K562 (cell line): ENCODE results near the gene CNNM3. TPM values are rescaled to one million over a fixed set of nuclear protein-coding genes. Genes with fewer than 3 reads are reported as not detected.

ENCODE experiments used
- ATAC-seq: fragments of 200-7000 bp; cut with Tn5 transposase; 3 replicates; pipeline ENCODE4 v1.9.1; 2020; ENCODE audit warnings: moderate library complexity
- BruUV-seq: library from RNA; stranded (reverse); fragments of 400-500 nt; replicated peaks from 2 replicates; lab custom pipeline; 2021; lab: Mats Ljungman, UMichigan
- CTCF ChIA-PET: fragments of 300-600 bp; formaldehyde crosslinking; extraction: SDS; loops from one replicate; lab custom pipeline; 2021; ENCODE audit warnings: low intra/inter-chr PET ratio; lab: Yijun Ruan, JAX
- POLR2A ChIA-PET: fragments of 300-600, 350-650 bp; sonication (Branson Sonifier 250); formaldehyde crosslinking; extraction: SDS; loops from one replicate; lab custom pipeline; 2021; ENCODE audit warnings: antibody characterized with exemption, inconsistent platforms; lab: Yijun Ruan, JAX
- DNase-seq, 4 experiments: peaks; one replicate each; pipeline versions ENCODE4 v3.0.0 to v3.0.0-alpha.2; 2011 to 2018; ENCODE audit warnings: low spot score in 3 of 4, mixed read lengths in 3 of 4; ENCODE audit errors: extremely low read depth in 1 of 4
- FAIRE-seq: peaks from 2 replicates; lab custom pipeline; 2011; peaks lifted over from hg19 to GRCh38; lab: Jason Lieb, UNC
- H2AFZ ChIP-seq: 2 replicates; pipeline ENCODE4 v1.6.0; 2011; ENCODE audit warnings: low read depth, low read length, control low read depth, inconsistent platforms
- H3K27ac ChIP-seq: fragments of 200-600 bp; 3 replicates; pipeline ENCODE4 v1.8.0; 2011; ENCODE audit warnings: low read depth, mild to moderate bottlenecking, control low read depth, inconsistent platforms, low read length, moderate library complexity, mixed read lengths; ENCODE audit errors: extremely low read depth
- H3K27me3 ChIP-seq, 2 experiments: fragments of 300-600 bp in 1 of 2; 2 replicates in 1 of 2; 3 replicates in 1 of 2; pipeline versions ENCODE4 v1.6.0 to v1.8.0; 2011; ENCODE audit warnings: inconsistent platforms in 2 of 2, low read length in 2 of 2, mild to moderate bottlenecking in 1 of 2, mixed read lengths in 1 of 2, moderate library complexity in 1 of 2; ENCODE audit not compliant: control insufficient read depth in 2 of 2, insufficient read depth in 2 of 2
- H3K36me3 ChIP-seq: fragments of 300-600 bp; 3 replicates; pipeline ENCODE4 v1.8.0; 2011; ENCODE audit warnings: mild to moderate bottlenecking, low read length, inconsistent platforms; ENCODE audit not compliant: control insufficient read depth, insufficient read depth
- H3K4me1 ChIP-seq, 2 experiments: fragments of 200-600 bp in 1 of 2; replicated peaks in 1 of 2; 2 replicates in 1 of 2; 3 replicates in 1 of 2; pipeline versions ENCODE4 v1.5.1 to v1.8.0; 2011; ENCODE audit warnings: inconsistent platforms in 2 of 2, low read length in 2 of 2, mild to moderate bottlenecking in 1 of 2, mixed read lengths in 1 of 2, moderate library complexity in 1 of 2; ENCODE audit not compliant: control insufficient read depth in 2 of 2, insufficient read depth in 2 of 2
- H3K4me2 ChIP-seq: 2 replicates; pipeline ENCODE4 v1.6.1; 2011; ENCODE audit warnings: low read length, control low read depth, inconsistent platforms, mixed read lengths; ENCODE audit not compliant: insufficient read depth
- H3K4me3 ChIP-seq: fragments of 200-600 bp; sonication (generic), shearing (Covaris generic); 2 replicates; pipeline ENCODE4 v1.5.1; 2016; ENCODE audit warnings: control low read depth, inconsistent platforms
- H3K79me2 ChIP-seq: fragments of 200-600 bp; 3 replicates; pipeline ENCODE4 v1.8.0; 2011; ENCODE audit warnings: low read length, inconsistent platforms; ENCODE audit not compliant: control insufficient read depth, insufficient read depth
- H3K9ac ChIP-seq, 2 experiments: 2 replicates each; pipeline versions ENCODE4 v1.6.0 to v1.6.1; 2011; ENCODE audit warnings: low read depth in 2 of 2, low read length in 2 of 2, control low read depth in 1 of 2, inconsistent platforms in 1 of 2, mild to moderate bottlenecking in 1 of 2, mixed read lengths in 1 of 2; ENCODE audit not compliant: insufficient read depth in 1 of 2
- H3K9me1 ChIP-seq: one replicate; pipeline ENCODE4 v1.6.0; 2011; ENCODE audit warnings: inconsistent platforms, mild to moderate bottlenecking, low read length, moderate library complexity; ENCODE audit not compliant: control insufficient read depth, insufficient read depth
- H3K9me3 ChIP-seq: replicated peaks from 2 replicates; pipeline ENCODE4 v1.5.1; 2011; ENCODE audit warnings: low read depth, low read length, inconsistent platforms; ENCODE audit not compliant: control insufficient read depth, insufficient read depth
- H4K20me1 ChIP-seq: replicated peaks from 2 replicates; pipeline ENCODE4 v1.6.1; 2011; ENCODE audit warnings: low read length, inconsistent platforms, mixed read lengths; ENCODE audit not compliant: control insufficient read depth, insufficient read depth
- ARNT ChIP-seq, 2 experiments: fragments of 450-650 bp; IDR thresholded peaks; 2 replicates each; pipeline ENCODE4 v1.6.1; 2016; ENCODE audit warnings: mild to moderate bottlenecking in 1 of 2
- EP300 ChIP-seq: IDR thresholded peaks from 2 replicates; pipeline ENCODE4 v1.6.1; 2012; ENCODE audit warnings: low read length, improper control_type of control experiment
- ETS2 ChIP-seq: IDR thresholded peaks from 2 replicates; pipeline ENCODE4 v1.6.1; 2016; ENCODE audit warnings: borderline replicate concordance, missing genetic modification characterization, mild to moderate bottlenecking, moderate library complexity, missing compliant biosample characterization; ENCODE audit not compliant: poor library complexity, severe bottlenecking
- FOXP1 ChIP-seq: sonication (generic); formaldehyde crosslinking; IDR thresholded peaks from 2 replicates; pipeline ENCODE4 v1.8.0; 2022; ENCODE audit warnings: mild to moderate bottlenecking, missing genetic modification reagents
- GABPB1 ChIP-seq: sonication (generic); formaldehyde crosslinking; IDR thresholded peaks from 2 replicates; pipeline ENCODE4 v1.8.0; 2022; ENCODE audit warnings: mild to moderate bottlenecking, missing genetic modification reagents
- HNRNPH1 ChIP-seq: fragments of 200-400 bp; formaldehyde crosslinking; optimal IDR thresholded peaks from 2 replicates; pipeline ENCODE3; 2017; ENCODE audit warnings: low read depth, mild to moderate bottlenecking, low read length, moderate library complexity
- ILF3 ChIP-seq: fragments of 450-650 bp; IDR thresholded peaks from 2 replicates; pipeline ENCODE4 v1.6.1; 2018; ENCODE audit warnings: antibody characterized with exemption, mild to moderate bottlenecking, moderate library complexity, borderline replicate concordance
- KLF16 ChIP-seq: IDR thresholded peaks from 2 replicates; pipeline ENCODE4 v1.6.1; 2016; ENCODE audit warnings: antibody characterized with exemption
- LARP7 ChIP-seq: fragments of 450-650 bp; IDR thresholded peaks from 2 replicates; pipeline ENCODE4 v1.6.1; 2016
- NFRKB ChIP-seq: fragments of 450-650 bp; IDR thresholded peaks from 2 replicates; pipeline ENCODE4 v1.6.1; 2016; ENCODE audit warnings: low read depth
- PHF21A ChIP-seq: fragments of 450-650 bp; IDR thresholded peaks from 2 replicates; pipeline ENCODE4 v1.6.1; 2017; ENCODE audit warnings: low read depth, borderline replicate concordance
- TAF1 ChIP-seq: IDR thresholded peaks from 2 replicates; pipeline ENCODE4 v1.6.1; 2011; ENCODE audit warnings: mild to moderate bottlenecking, low read length, moderate library complexity; ENCODE audit not compliant: insufficient read depth, control insufficient read depth, severe bottlenecking; ENCODE audit errors: extremely low read depth
- TRIM24 ChIP-seq, 2 experiments: fragments of 450-650 bp; IDR thresholded peaks; 2 replicates each; pipeline ENCODE4 v1.6.1; 2016
- ZNF57 ChIP-seq: fragments of 450-650 bp; formaldehyde crosslinking; IDR thresholded peaks from 2 replicates; pipeline ENCODE4 v1.4.0; 2020; ENCODE audit warnings: mild to moderate bottlenecking, moderate library complexity
- WGBS: fragments of 100-300 bp; shearing (Covaris generic); methylation state at CpG from one replicate; pipeline ENCODE4 v1.1.6; 2016; ENCODE audit warnings: low coverage, mixed read lengths; ENCODE audit not compliant: insufficient coverage; ENCODE audit errors: missing lambda C conversion rate; 5-methylcytosine and 5-hydroxymethylcytosine counted together
- in situ Hi-C: fragments of 300-500 bp; cut with MboI; formaldehyde crosslinking; loops from 4 replicates; pipeline ENCODE4 v1.15.0; 2018; ENCODE audit warnings: inconsistent platforms, mixed read lengths
- intact Hi-C: fragments of 100-400 bp; cut with micrococcal nuclease; formaldehyde crosslinking; loops from 2 replicates; pipeline ENCODE4 v1.14.2; 2022
- polyA plus RNA-seq, 8 experiments: library from polyadenylated mRNA; depleted of rRNA in 4 of 8; stranded (reverse) in 5 of 8; unstranded in 3 of 8; fragments of >200 nt; fragmentation: Nextera tagmentation in 2 of 8; fragmentation: Illumina TruSeq in 1 of 8; extraction: Ambion mirVana in 2 of 8; extraction: Trizol in 1 of 8; gene quantifications; 2 replicates each; pipeline versions ENCODE4 v1.2.1 to v1.2.3, GENCODE V29; 2011 to 2014; ENCODE audit warnings: inconsistent platforms in 1 of 8, missing spikeins in 1 of 8
- total RNA-seq, 7 experiments: library from RNA; depleted of rRNA in 6 of 7; stranded (reverse); fragments of >200 nt in 6 of 7; fragmentation: Illumina TruSeq in 2 of 7; extraction: Trizol in 2 of 7; gene quantifications; 2 replicates each; pipeline versions ENCODE4 v1.2.1 to v1.2.3, GENCODE V29; 2011 to 2021; ENCODE audit warnings: low replicate concordance in 1 of 7
- TF ChIP-seq, protein P1 (sequence below): fragments of 200-800 bp; sonication (Bioruptor generic); IDR thresholded peaks from 2 replicates; pipeline ENCODE4 v1.6.1; 2016; ENCODE audit warnings: missing genetic modification characterization, missing compliant biosample characterization
- TF ChIP-seq, protein P2 (sequence below): conservative IDR thresholded peaks from 2 replicates; pipeline ENCODE4 v1.6.1; 2011; ENCODE audit warnings: low read depth, mild to moderate bottlenecking, low read length; ENCODE audit not compliant: control insufficient read depth

The CNNM3 gene
- total and polyA plus RNA-seq, 9 of the 15 experiments (the other 6 are each of a cell fraction or from before 2014, with no cell fraction given), result 1.4 to 16.9 (median 6.5) TPM

DNA sequence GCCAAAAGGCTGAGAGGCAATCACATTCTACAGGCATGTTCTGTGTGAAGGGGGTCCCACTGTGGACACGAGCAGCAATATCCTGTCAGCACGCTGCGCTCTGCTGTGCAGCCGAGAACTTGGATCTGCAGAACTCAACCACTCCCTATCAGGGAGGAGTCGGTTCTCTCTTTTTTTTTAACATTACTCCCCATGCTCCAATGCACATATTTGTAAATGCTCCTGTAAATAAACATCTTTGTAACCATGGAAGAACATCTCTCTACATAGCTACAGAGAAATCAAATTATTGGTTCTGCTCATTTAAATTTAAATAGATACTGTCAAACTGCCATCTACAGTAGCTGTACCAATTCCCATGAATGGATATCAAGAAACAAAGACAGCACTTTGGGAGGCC is 30.8 kb downstream of the CNNM3 start:
- TF ChIP-seq ARNT (IDR thresholded peaks at IDR 0.05) (no peak), TRIM24 (IDR thresholded peaks at IDR 0.05) (no peak), NFRKB (no peak), EP300 (no peak), LARP7 (no peak), TAF1 (no peak), HNRNPH1 (no peak), ILF3 (no peak), FOXP1 (CRISPR knock-in tag) (no peak), PHF21A (no peak), KLF16 (no peak), ETS2 (tag) (no peak), ZNF57 (no peak), GABPB1 (CRISPR knock-in tag) (no peak)
- TF ChIP-seq, protein P1, sequence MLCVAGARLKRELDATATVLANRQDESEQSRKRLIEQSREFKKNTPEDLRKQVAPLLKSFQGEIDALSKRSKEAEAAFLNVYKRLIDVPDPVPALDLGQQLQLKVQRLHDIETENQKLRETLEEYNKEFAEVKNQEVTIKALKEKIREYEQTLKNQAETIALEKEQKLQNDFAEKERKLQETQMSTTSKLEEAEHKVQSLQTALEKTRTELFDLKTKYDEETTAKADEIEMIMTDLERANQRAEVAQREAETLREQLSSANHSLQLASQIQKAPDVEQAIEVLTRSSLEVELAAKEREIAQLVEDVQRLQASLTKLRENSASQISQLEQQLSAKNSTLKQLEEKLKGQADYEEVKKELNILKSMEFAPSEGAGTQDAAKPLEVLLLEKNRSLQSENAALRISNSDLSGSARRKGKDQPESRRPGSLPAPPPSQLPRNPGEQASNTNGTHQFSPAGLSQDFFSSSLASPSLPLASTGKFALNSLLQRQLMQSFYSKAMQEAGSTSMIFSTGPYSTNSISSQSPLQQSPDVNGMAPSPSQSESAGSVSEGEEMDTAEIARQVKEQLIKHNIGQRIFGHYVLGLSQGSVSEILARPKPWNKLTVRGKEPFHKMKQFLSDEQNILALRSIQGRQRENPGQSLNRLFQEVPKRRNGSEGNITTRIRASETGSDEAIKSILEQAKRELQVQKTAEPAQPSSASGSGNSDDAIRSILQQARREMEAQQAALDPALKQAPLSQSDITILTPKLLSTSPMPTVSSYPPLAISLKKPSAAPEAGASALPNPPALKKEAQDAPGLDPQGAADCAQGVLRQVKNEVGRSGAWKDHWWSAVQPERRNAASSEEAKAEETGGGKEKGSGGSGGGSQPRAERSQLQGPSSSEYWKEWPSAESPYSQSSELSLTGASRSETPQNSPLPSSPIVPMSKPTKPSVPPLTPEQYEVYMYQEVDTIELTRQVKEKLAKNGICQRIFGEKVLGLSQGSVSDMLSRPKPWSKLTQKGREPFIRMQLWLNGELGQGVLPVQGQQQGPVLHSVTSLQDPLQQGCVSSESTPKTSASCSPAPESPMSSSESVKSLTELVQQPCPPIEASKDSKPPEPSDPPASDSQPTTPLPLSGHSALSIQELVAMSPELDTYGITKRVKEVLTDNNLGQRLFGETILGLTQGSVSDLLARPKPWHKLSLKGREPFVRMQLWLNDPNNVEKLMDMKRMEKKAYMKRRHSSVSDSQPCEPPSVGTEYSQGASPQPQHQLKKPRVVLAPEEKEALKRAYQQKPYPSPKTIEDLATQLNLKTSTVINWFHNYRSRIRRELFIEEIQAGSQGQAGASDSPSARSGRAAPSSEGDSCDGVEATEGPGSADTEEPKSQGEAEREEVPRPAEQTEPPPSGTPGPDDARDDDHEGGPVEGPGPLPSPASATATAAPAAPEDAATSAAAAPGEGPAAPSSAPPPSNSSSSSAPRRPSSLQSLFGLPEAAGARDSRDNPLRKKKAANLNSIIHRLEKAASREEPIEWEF (CRISPR knock-in tag), result no peak
- TF ChIP-seq, protein P2, sequence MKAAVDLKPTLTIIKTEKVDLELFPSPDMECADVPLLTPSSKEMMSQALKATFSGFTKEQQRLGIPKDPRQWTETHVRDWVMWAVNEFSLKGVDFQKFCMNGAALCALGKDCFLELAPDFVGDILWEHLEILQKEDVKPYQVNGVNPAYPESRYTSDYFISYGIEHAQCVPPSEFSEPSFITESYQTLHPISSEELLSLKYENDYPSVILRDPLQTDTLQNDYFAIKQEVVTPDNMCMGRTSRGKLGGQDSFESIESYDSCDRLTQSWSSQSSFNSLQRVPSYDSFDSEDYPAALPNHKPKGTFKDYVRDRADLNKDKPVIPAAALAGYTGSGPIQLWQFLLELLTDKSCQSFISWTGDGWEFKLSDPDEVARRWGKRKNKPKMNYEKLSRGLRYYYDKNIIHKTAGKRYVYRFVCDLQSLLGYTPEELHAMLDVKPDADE, result no peak
- Histone ChIP-seq H3K4me1 (peaks cover 0 to 13% of the 10 kb centered on the region in 2 experiments; a peak in 2 of 5 replicates), H3K9me1 (no peaks in the 10 kb centered on the region), H4K20me1 (no peaks in the 10 kb centered on the region), H3K9ac (no peak overlapping the region), H3K4me3 (no peak overlapping the region), H3K36me3 (peaks cover 44% of the 10 kb centered on the region), H3K27me3 (no peaks in the 10 kb centered on the region), H3K79me2 (no peaks in the 10 kb centered on the region), H3K9me3 (no peaks in the 10 kb centered on the region), H3K4me2 (no peak overlapping the region), H2AFZ (no peak overlapping the region), H3K27ac (no peak overlapping the region)
- WGBS, result 97% methylated on average over 5 of the region's 5 CpGs
- no TSS peak for BruUV-seq
- FAIRE-seq, result no peak
- ATAC-seq, result no peak
- POLR2A ChIA-PET, result interaction anchor here (0.8 to 2.3 kb wide), 2 partner anchors 11 to 36 kb away, joined by 4 to 10 read pairs; partner anchors contain the start of gene ANKRD39
- DNase-seq, result no peak
- intact Hi-C loops, result no loop called here
- CTCF ChIA-PET, result no interaction called here
- in situ Hi-C loops, result no loop called here
